Activated CD4-positive, alpha-beta T cell treated with anti-CD3 and anti-CD28 coated beads, Interleukin-2, amount 10 ng/mL, durations not matched to agents 24 days and 14 days (primary cell): ENCODE results near the gene GPR142. TPM values are rescaled to one million over a fixed set of nuclear protein-coding genes. Genes with fewer than 3 reads are reported as not detected.

Experiments used
- DNase-seq: peaks from one replicate; pipeline ENCODE4 v3.0.0; 2022
- H3K27ac Mint-ChIP-seq: one replicate; pipeline ENCODE4 v1.8.0; 2022; ENCODE audit warnings: mild to moderate bottlenecking, mixed read lengths
- H3K27me3 Mint-ChIP-seq: one replicate; pipeline ENCODE4 v1.8.0; 2022; ENCODE audit warnings: mixed read lengths
- H3K36me3 Mint-ChIP-seq: one replicate; pipeline ENCODE4 v1.8.0; 2022; ENCODE audit warnings: low read depth, mild to moderate bottlenecking, mixed read lengths
- H3K4me1 Mint-ChIP-seq: one replicate; pipeline ENCODE4 v1.8.0; 2021; ENCODE audit warnings: mixed read lengths
- H3K4me3 Mint-ChIP-seq: one replicate; pipeline ENCODE4 v1.8.0; 2022; ENCODE audit warnings: mild to moderate bottlenecking, moderate library complexity, mixed read lengths
- H3K9me3 Mint-ChIP-seq: one replicate; pipeline ENCODE4 v1.8.0; 2021; ENCODE audit warnings: mixed read lengths
- intact Hi-C: fragments of 100-400 bp; cut with micrococcal nuclease; formaldehyde crosslinking; loops from one replicate; pipeline ENCODE4 v1.15.1; 2023
- total RNA-seq: library from RNA; stranded (reverse); gene quantifications from 2 replicates; pipeline ENCODE4 v1.2.3, GENCODE V29; 2022

The GPR142 gene
- total RNA-seq, 1 donor from 2014 or later: not detected

- Mint-ChIP-seq H3K9me3 (no peaks in the 10 kb centered on the region), H3K4me1 (no peaks in the 10 kb centered on the region), H3K36me3 (no peaks in the 10 kb centered on the region), H3K27ac (no peak overlapping the region), H3K4me3 (no peak overlapping the region), H3K27me3 (peaks cover 11% of the 10 kb centered on the region)
- DNase-seq: no peak
- intact Hi-C loops: no loop called here
These were observed 20.3 kb downstream of the GPR142 start for GRCh38 chr17:74387365-74388218.

GRCh38 chr17:74389084-74389753 lies 21.9 kb downstream of the GPR142 start:
- no peaks in the 10 kb centered on the region for H3K9me3 Mint-ChIP-seq
- no peak overlapping the region for H3K27ac Mint-ChIP-seq
- no peaks in the 10 kb centered on the region for H3K4me1 Mint-ChIP-seq

DNA sequence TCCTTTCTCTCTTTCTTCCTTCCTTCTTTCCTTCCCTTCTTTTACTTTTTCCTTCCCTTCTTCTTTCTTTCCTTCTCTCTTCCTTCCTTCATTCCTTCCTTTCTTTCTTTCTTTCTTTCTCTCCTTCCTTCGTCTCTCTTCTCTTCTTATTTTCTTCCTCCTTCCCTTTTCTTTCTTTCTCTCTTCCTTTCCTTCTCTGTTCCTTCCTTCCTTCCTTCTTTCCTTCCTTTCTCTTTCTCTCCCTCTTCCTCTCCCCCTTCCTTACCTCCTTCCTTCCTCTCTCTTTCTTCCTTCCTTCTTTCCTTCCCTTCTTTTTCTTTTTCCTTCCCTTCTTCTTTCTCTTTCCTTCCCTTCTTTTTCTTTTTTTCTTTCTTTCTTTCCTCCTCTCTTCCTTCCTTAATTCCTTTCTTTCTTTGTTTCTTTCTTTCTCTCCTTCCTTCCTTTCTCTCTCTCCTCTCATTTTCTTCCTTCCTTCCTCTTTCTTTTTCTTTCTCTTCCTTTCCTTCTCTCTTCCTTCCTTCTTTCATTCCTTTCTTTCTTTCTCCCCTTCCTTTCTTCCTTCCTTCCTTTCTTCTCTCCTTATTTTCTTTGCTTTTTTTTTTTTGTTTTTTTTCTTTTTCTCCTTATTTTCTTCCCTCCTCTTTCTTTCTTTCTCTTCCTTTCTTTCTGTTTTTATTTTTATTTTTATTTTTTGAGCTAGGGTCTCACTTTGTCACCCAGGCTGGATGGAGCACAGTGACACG lies 22.8 kb downstream of the GPR142 start:
- no peaks in the 10 kb centered on the region for H3K9me3 Mint-ChIP-seq
- intact Hi-C loops: no loop called here
- DNase-seq: no peak
- no peak overlapping the region for H3K4me3 Mint-ChIP-seq
- no peak overlapping the region for H3K27ac Mint-ChIP-seq
- peaks cover 7% of the 10 kb centered on the region for H3K27me3 Mint-ChIP-seq
- no peaks in the 10 kb centered on the region for H3K36me3 Mint-ChIP-seq
- H3K4me1 Mint-ChIP-seq: no peaks in the 10 kb centered on the region

More at GRCh38 chr17:74389084-74389753, 21.9 kb downstream of the GPR142 start:
- intact Hi-C loops: no loop called here
- Mint-ChIP-seq H3K36me3 (no peaks in the 10 kb centered on the region), H3K4me3 (no peak overlapping the region), H3K27me3 (peaks cover 11% of the 10 kb centered on the region)
- no peak for DNase-seq

GRCh38 chr17:74390680-74391653 lies 23.7 kb downstream of the GPR142 start:
- H3K27ac Mint-ChIP-seq: no peak overlapping the region
- H3K27me3 Mint-ChIP-seq: peaks cover 7% of the 10 kb centered on the region
- H3K36me3 Mint-ChIP-seq: no peaks in the 10 kb centered on the region
- H3K9me3 Mint-ChIP-seq: no peaks in the 10 kb centered on the region
- intact Hi-C loops: no loop called here
- DNase-seq: no peak
- H3K4me3 Mint-ChIP-seq: no peak overlapping the region
- H3K4me1 Mint-ChIP-seq: no peaks in the 10 kb centered on the region

DNA sequence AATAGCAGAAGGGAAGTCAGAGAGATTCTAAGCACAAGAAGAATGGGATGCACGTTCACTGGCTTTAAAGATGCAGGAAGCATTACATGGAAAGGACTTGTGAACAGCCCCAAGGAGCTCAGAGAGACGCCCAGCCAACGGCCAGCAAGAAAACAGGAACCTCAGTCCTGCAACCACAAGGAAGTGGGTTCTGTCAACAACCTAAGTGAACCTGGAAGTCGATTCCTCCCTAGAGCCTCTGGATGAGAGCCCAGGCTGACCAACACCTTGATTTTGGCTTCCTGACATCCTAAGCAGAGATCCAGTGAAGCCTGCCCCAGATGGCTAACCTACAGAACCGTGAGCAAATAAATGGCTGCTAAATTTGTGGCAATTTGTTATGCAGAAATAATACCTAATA lies 24.5 kb downstream of the GPR142 start:
- DNase-seq: no peak
- H3K4me3 Mint-ChIP-seq: no peak overlapping the region
- no peak overlapping the region for H3K27ac Mint-ChIP-seq
- H3K36me3 Mint-ChIP-seq: no peaks in the 10 kb centered on the region
- H3K4me1 Mint-ChIP-seq: no peaks in the 10 kb centered on the region
- intact Hi-C loops: no loop called here
- peaks cover 7% of the 10 kb centered on the region for H3K27me3 Mint-ChIP-seq
- H3K9me3 Mint-ChIP-seq: no peaks in the 10 kb centered on the region

- Mint-ChIP-seq H3K27ac (no peak overlapping the region), H3K9me3 (no peaks in the 10 kb centered on the region), H3K27me3 (peaks cover 7% of the 10 kb centered on the region), H3K36me3 (no peaks in the 10 kb centered on the region), H3K4me3 (no peak overlapping the region), H3K4me1 (no peaks in the 10 kb centered on the region)
- DNase-seq: no peak
- intact Hi-C loops: no loop called here
These were observed 25.5 kb downstream of the GPR142 start for GRCh38 chr17:74392848-74393247.

GRCh38 chr17:74393346-74393942 lies 26.1 kb downstream of the GPR142 start:
- Mint-ChIP-seq H3K4me3 (no peak overlapping the region), H3K27ac (no peak overlapping the region), H3K9me3 (no peaks in the 10 kb centered on the region), H3K4me1 (no peaks in the 10 kb centered on the region), H3K27me3 (peaks cover 7% of the 10 kb centered on the region), H3K36me3 (no peaks in the 10 kb centered on the region)
- DNase-seq: no peak
- intact Hi-C loops: no loop called here

DNA sequence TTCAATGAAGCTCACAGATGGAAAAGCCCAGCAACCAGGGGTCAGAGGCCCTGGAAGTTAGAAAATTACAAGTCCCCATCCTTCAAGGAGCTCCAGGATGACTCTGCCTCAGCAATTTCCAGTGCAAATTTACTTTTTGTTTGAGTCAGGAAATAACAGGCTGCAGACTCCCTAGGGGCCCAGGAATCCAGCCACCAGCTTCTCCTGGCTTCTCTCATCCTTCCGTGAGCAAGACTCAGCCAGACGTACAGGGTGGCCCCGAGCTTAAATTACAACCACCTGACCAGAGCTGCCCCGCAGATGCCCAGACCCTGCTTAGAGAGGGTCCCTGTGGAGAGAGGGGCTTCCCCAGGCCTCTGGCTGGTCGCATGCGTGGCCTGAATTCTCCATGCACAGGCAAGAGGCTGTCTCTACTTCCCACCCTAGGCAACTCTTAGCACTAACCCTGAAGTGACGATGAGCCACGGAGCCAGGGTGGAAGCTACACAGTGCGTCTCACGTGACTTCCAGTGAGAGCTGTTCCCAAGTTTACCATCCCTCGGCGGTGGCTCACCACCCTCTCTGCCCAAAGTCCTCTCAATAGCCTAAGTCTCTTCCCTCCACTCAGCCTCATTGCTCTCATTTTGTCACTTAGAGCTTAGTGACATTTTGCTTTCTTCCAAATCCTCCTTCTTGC lies 27.1 kb downstream of the GPR142 start:
- DNase-seq: no peak
- no peaks in the 10 kb centered on the region for H3K36me3 Mint-ChIP-seq
- intact Hi-C loops: no loop called here
- H3K27me3 Mint-ChIP-seq: peaks cover 6% of the 10 kb centered on the region
- H3K4me1 Mint-ChIP-seq: no peaks in the 10 kb centered on the region
- H3K27ac Mint-ChIP-seq: no peak overlapping the region
- H3K9me3 Mint-ChIP-seq: no peaks in the 10 kb centered on the region
- H3K4me3 Mint-ChIP-seq: no peak overlapping the region

DNA sequence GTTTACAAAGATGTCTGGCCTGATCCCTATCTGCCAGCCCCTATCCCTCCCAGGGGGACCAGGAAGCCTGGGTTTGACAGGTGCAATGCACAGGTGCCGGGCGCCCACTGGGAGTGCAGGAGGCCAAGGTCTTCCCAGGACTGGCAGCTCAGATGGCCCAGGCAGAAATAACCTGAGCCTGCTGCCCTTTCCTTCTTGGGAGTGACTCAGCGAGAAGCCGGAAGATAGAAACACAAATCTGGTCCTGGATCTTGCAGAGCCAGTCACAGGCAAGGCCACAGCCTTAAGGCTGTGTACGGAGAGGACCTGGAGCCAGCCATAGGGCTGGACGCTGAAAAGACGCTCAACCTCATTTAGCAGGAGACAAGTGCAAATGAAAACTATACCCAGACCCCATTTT lies 27.7 kb downstream of the GPR142 start:
- Mint-ChIP-seq H3K9me3 (no peaks in the 10 kb centered on the region), H3K4me1 (no peaks in the 10 kb centered on the region), H3K27ac (no peak overlapping the region), H3K27me3 (peaks cover 6% of the 10 kb centered on the region), H3K4me3 (no peak overlapping the region), H3K36me3 (no peaks in the 10 kb centered on the region)
- DNase-seq: no peak
- intact Hi-C loops: no loop called here

- Mint-ChIP-seq H3K9me3 (no peaks in the 10 kb centered on the region), H3K4me3 (no peak overlapping the region), H3K4me1 (no peaks in the 10 kb centered on the region), H3K27ac (no peak overlapping the region), H3K36me3 (no peaks in the 10 kb centered on the region), H3K27me3 (peaks cover 7% of the 10 kb centered on the region)
- no peak for DNase-seq
- intact Hi-C loops: no loop called here
These were observed 29.3 kb downstream of the GPR142 start for GRCh38 chr17:74396567-74396966.

GRCh38 chr17:74402048-74402447 lies 34.7 kb downstream of the GPR142 start:
- intact Hi-C loops: no loop called here
- DNase-seq: no peak
- no peaks in the 10 kb centered on the region for H3K9me3 Mint-ChIP-seq
- H3K36me3 Mint-ChIP-seq: no peaks in the 10 kb centered on the region
- H3K4me1 Mint-ChIP-seq: peaks cover 5% of the 10 kb centered on the region
- no peak overlapping the region for H3K27ac Mint-ChIP-seq
- no peak overlapping the region for H3K4me3 Mint-ChIP-seq
- H3K27me3 Mint-ChIP-seq: peaks cover 12% of the 10 kb centered on the region

DNA sequence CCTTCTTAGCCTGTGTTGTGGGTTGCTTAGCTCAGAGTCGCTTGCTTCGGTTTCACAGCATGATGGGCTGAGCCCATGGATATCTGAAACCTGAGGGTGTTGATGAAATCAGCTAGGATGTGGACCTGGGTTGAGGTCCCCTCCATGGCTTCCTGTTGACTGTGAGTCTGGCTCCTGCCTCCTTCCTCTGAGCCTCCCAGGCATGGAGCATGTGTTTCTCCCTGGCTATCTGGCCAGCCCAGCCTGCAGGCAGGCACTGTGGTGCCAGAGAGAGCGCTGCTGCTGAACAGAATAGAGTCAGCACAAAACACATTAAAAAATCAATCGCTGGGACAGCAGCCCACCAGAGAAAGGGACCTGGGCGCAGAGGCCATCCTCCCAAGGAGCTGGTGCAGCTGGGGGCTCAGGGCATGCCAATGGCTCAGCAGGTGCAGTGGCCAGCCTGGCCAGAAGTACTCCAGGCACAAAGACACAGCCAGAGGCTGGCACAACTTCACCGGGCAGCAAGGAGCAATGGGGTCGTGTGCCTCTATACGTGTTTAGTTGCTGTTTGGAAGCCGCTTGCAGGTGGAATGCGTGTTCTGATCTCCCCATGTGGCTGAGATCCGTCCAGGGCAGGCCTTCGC lies 36.3 kb downstream of the GPR142 start:
- no peak for DNase-seq
- Mint-ChIP-seq H3K27me3 (peaks cover 12% of the 10 kb centered on the region), H3K4me1 (peaks cover 5% of the 10 kb centered on the region), H3K27ac (no peak overlapping the region), H3K9me3 (no peaks in the 10 kb centered on the region), H3K4me3 (no peak overlapping the region), H3K36me3 (no peaks in the 10 kb centered on the region)
- intact Hi-C loops: no loop called here
